ENCODE measurements around the gene NR4A3.
"Not testable (repeated sequence)": the region's sequence is repeated elsewhere in the genome, so short reads cannot be mapped to it uniquely, and the experiment has no call there.

NR4A3 gene

DNA sequence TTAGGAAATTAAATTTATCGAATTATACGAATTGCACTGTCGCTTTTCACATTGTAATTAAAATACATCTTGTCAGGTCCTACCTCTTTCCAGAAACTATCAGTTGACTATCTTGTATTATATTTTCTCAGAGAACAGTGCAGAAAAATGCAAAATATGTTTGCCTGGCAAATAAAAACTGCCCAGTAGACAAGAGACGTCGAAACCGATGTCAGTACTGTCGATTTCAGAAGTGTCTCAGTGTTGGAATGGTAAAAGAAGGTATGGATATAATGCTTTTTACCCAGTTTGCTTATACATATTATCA lies 10.8 kb downstream of the NR4A3 start:
- in situ Hi-C loops (cut with HindIII; ENCODE audit: low sequenced_read_pairs) = no loop called here

DNA sequence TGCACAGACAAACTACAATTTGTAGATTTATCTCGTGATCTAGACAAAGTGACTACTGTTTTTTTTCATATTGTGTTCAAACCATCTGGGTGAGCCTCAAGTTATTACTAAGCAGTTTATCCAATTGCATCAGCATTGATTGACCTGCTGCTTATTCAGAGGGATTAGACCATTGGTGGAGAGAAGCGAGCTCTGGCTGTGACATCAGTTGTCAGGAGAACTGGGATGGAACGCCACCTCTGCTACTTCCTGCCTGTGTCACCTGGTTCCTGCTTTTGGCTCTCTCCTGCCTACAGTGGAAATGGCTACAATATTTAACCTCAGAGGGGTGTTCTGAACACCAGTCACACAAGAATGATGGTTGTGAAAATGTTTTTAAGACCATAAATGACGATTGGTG lies 12.1 kb downstream of the NR4A3 start:
- in situ Hi-C loops (cut with HindIII; ENCODE audit: low sequenced_read_pairs) = no loop called here

DNA sequence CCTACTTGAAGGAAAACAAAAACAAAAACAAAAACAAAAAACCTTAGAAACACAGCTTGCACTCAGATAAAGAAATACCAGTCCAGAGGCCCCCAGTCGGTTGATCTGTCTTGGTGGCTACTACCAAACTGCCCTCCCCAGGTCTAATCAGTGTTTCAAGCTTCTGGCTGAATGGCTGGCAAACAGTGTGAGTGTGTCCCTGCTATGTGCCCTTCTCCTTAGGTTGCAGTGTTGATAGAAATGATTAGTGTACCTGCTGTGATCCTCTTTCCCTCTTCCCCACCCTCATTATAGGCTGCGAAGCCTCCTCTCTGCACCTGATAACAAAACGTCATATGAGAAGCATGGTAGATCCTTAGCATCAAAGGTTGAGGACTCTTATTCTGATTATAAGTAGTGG lies 12.8 kb downstream of the NR4A3 start:
- in situ Hi-C loops (cut with HindIII; ENCODE audit: low sequenced_read_pairs) = no loop called here

DNA sequence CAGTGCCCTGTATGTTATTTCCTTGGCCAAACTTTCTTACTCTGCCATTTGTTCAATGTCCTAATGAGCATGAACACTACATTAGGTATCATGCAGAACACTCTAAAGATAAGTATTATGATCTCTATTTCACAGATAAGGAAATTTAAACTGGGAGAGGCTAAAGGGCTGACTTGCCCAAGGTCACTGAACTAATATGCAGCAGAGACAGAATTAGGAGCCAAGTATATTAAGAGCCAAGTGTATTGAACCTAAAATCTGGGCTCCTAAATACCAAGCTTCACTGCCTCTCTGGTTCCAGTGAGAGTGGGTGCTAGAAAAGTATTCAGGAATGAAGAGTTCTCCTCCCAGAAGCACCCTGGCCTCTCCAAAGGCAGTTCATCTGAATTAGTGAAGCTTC lies 13.5 kb downstream of the NR4A3 start:
- in situ Hi-C loops (cut with HindIII; ENCODE audit: low sequenced_read_pairs) = no loop called here

DNA sequence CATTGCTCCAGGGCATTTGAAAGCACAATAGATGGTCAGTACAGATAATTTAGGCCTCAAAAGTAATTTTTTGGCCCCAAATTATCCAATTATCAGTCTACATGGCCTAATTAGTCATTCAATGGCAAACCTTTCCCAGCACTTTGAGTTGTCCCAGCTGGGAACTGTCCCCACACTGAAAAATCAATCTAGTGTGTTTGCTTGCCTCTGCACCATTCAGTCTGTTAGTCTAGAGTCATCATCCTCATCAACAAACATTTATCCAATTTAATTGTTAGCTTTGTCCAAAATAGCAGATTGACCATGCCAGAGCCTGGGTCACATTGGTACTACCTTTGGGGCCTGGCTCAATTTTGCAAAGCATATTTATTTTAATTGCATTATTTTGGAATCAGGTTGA lies 13.9 kb downstream of the NR4A3 start:
- in situ Hi-C loops (cut with HindIII; ENCODE audit: low sequenced_read_pairs) = no loop called here

DNA sequence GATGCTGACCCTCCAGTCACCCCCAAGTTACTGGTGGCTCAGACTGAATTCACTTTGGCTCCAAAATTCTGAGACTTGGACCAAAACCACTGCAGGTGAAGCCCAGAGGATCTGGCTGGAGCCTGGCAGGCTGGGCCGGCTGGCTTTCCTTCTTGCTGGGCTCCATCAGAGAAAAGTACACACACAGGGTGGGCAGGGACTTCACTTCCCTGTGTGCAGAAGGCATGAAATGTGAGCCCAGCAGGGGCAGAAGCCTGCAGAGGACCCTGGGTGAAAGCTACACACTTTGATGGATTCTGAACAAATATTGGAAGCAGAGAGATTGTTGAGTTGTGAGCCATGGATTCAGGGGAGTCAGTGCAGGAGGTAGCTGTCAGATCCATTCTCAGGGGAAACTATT lies 18.4 kb downstream of the NR4A3 start:
- in situ Hi-C loops (cut with HindIII; ENCODE audit: low sequenced_read_pairs) = no loop called here

DNA sequence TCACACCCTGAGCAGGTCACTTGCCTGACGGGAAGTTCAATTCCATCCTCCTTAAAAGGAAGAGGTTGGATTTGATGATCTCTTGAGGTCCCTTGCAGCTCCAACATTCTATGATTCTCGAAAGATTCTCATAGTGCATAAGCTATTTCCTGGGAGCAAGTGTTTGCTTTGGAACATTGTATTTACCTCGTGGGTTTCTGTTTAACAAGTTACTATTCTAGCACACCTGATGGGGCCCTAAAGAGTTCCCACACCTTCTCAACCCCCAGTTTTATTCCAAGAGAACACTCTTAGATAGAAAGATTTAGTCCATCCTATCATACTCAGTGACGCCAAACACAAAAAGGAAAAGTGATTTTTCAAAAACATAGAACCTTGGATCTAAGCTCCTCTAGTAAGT lies 23.4 kb downstream of the NR4A3 start:
- in situ Hi-C loops (cut with HindIII; ENCODE audit: low sequenced_read_pairs) = no loop called here

DNA sequence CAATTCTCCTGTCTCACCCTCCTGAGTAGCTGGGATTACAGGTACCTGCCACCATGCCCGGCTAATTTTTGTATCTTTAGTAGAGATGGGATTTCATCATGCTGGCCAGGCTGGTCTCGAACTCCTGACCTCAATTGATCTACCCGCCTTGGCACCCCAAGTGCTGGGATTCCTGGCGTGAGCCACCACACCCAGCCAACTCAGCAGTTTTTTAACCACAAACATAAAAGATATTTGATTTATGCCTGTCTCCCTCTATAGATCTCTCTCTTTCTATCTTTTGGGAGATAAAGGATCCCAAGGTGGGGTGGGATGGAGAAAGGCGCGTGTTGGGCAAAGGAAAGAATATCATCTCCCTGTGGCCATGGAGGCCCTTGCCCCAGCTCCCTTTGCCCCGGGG lies 26.8 kb downstream of the NR4A3 start:
- in situ Hi-C loops (cut with HindIII; ENCODE audit: low sequenced_read_pairs) = no loop called here

DNA sequence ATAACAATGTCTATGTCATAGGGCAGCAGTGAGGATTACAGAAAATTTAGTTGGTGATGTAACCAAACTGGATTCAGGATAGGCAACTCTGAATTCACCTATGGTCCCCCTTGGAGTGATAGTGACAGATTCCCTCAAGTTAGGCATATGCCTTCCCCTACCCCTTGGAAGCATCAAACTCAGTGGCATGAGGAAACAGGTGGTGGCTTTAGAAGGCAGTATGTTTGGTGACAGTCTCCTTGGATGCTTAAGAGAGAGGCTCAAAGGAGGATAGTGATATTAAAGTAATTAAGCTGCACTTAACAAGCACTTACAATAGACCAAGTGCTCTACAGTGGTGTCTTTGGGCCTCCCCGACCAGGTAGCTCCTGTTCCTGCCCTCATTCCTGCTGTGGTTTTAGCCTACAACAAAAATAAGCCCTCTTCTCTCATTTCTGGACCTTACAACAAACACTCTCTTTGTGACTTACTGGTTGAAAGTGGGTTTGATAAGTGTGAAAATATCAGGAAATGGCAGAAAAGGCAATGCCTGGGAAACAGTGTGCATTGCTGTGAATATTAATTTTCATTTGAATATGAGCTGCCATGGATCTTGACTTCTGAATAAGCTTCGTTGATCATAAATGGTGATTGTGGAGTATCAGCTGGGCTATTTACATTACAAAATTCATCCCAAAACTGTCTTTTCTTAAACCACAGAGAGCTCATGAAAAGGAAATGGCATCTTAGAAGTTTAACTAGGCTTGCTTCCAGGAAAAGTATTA lies 29.2 kb downstream of the NR4A3 start:
- in situ Hi-C loops (cut with HindIII; ENCODE audit: low sequenced_read_pairs) = no loop called here

DNA sequence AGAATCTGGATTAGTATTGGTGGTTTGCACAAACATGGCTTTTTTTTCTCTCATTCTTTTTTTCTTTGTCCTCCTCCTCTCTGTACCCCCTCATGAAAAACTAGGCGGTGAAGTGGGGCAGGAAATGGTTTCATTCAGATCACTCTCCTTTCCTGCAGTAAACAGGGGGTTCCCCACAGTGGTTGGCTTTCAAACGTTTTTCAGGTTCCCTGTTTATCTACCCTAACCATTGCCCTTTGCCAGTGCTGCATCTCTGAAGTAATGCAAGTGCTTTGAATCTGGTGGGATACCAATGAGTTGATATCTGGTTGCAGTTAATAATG lies 29.8 kb downstream of the NR4A3 start:
- in situ Hi-C loops (cut with HindIII; ENCODE audit: low sequenced_read_pairs) = no loop called here

DNA sequence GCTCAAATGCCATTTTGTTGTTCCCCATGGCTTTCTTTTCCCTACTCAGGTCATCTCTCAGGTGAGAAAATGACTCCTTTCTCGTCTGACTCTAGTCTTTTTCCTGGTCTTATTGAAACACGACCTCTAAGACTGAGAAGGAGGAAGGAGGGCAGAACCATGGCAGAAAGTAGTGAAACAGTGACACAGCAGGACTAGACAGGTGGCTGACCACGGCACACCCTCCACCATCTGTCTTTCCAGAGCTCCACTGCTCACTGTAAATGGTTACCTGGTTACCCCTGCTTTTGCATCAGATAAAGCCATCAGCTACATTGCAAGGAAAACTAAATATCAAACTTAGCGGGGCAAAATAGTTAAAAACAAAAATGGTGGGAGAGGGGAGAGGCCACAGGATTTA lies 30.9 kb downstream of the NR4A3 start:
- in situ Hi-C loops (cut with HindIII; ENCODE audit: low sequenced_read_pairs) = no loop called here

DNA sequence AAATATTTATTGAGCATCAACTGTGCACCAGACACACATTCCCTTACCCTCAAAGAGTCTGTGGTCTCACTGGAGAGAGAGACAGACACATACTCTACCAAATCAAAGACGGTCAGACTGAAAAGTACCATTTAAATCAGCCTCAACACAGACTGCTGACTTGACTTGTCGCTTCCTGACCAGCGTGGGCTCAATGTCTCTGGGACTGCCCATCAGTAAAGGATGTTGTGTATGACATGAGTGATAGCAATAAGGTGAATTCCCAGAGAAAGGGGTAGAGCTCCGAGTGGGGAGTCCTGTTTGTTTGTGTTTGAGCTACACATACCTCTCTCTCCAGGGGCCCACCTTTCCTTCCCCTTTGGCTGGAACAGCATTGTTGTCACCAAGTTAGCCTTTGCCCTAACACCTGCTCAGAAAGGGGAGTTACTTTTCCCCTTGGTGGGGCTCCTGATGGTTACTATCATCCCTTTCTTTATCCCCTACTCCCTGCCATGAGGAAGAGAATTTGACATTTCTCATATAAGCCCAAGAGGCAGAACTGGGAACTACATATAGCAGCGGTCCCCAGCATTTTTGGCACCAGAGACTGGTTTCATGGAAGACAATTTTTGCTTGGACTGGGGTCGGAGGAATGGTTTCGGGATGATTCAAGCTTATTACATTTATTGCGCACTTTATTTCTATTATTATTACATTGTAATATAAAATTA lies 33.9 kb downstream of the NR4A3 start:
- in situ Hi-C loops (cut with HindIII; ENCODE audit: low sequenced_read_pairs) = no loop called here

DNA sequence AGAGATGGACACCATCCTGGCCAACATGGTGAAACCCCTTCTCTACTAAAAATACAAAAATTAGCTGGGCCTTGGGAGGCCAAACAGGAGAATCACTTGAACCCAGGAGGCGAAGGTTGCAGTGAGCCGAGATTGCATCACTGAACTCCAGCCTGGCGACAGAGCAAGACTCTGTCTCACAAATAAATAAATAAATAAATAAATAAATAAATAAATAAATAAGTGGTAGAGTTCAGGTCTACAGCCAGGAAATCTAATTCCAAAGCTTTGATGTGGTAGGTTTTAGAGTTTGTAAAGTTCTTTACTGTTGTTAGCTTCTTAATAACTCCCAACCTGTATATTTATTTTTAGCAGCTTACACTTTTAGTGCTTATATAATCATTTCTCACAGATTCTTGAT lies 35.9 kb downstream of the NR4A3 start:
- in situ Hi-C loops (cut with HindIII; ENCODE audit: low sequenced_read_pairs) = not testable (repeated sequence)

DNA sequence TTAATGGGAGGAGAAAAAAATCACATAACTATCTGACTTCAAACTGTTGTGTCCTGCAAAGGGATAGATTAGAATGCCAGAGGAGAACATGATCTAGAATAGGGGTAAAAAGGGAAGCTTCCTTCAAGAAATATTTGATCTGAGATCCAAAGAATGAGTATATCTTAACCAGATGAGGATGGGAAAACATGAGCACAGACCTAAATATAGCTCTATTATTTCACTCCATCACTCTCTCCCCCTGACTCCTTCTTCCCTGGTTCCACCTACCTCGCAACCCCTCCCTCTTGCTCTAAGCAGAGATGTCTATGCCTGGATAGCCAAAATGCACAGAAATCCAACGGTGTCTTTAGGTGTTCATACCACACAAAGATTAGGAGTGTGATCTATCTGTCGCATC lies 36.4 kb downstream of the NR4A3 start:
- in situ Hi-C loops (cut with HindIII; ENCODE audit: low sequenced_read_pairs) = no loop called here

DNA sequence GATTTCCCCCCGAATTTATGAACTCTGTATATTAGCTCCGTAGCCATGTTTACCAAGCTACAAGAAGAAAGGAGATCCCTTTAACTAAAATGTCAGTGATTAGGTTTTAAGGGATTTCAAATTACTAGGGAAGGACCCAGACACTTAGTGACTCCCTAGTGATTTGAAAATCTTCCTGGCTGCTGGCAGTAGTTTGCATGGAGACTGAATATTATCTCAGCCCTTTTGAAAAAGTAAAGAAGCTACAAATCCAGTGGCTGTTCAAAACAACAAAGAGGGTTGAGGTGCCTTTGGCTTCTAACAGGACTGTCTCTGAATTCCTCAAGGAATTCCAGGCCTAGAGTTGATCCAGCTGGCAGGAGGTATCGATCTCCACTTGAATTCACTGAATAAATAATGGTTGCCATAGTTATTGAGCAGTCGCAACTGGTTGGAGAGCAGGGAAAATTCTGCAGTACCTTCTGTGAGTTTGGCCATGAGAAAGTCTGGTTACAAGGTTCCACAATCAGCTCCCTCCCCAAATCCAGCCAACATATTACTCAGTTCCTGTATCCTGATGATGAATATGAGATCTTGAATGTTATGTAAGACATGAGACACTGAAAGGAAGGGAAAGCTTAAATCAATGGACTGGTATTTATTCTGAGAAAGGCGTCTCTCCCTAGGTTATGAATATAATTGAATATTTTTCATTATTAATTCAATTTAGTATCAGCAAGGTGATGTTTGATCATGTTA lies 37.7 kb downstream of the NR4A3 start:
- in situ Hi-C loops (cut with HindIII; ENCODE audit: low sequenced_read_pairs) = no loop called here

DNA sequence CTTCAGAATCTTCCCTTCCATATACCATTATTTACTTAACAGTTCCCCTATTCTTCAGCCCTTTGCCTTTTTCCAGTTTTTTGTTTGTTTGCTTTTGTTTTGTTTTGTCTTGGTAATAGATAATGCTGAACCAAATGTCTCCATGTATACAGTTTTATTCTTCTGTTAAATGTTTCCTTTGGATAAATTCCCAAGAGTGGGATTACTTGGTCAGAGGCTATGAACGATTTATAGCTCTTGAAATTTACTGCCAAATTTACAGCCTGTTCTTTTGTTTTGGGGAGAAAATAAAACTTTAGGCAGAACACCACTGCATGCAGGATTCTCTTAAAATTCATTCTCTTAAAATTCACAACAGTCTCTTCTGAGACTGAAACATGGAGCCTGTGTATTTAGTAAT lies 38.6 kb downstream of the NR4A3 start:
- in situ Hi-C loops (cut with HindIII; ENCODE audit: low sequenced_read_pairs) = no loop called here

DNA sequence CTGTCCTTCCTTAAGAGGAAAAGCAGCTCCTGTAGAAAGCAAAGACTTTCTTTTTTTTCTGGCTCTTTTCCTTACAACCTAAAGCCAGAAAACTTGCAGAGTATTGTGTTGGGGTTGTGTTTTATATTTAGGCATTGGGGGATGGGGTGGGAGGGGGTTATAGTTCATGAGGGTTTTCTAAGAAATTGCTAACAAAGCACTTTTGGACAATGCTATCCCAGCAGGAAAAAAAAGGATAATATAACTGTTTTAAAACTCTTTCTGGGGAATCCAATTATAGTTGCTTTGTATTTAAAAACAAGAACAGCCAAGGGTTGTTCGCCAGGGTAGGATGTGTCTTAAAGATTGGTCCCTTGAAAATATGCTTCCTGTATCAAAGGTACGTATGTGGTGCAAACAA lies 42.3 kb downstream of the NR4A3 start:
- in situ Hi-C loops (cut with HindIII; ENCODE audit: low sequenced_read_pairs) = no loop called here

DNA sequence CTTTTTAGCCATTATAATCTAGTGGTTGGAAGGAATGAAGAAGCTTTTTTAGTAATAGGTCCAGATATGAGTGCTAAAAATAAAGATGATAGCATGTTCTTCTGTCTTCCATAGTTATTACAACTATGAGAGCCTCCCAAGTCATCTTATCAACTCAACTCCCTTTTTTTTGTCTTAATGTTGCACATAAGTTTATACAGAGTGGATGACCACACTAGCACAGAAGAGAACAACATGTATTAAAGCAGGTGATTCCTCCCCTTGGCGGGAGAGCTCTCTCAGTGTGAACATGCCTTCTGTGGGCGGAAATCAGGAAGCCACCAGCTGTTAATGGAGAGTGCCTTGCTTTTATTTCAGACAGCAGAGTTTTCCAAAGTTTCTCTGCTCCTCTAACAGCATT lies 44.7 kb downstream of the NR4A3 start:
- in situ Hi-C loops (cut with HindIII; ENCODE audit: low sequenced_read_pairs) = no loop called here

DNA sequence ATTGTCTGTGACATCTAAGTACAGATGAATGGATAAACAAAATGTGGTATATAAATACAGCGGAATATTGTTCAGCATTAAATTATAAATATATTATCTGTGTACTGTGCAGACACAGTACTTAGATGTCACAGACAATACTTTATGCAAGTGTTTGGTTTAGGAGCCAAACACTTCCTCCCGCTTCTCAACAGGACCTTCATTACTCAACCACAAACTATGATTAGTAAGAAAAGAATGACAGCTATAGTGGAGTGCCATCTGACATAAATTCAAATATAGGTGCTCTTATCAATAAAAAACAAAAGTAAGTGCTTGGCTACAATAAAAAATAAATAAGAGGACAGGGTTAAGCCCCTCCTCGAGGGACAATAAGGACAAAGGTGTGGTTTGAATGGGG lies 45.9 kb downstream of the NR4A3 start:
- in situ Hi-C loops (cut with HindIII; ENCODE audit: low sequenced_read_pairs) = no loop called here

DNA sequence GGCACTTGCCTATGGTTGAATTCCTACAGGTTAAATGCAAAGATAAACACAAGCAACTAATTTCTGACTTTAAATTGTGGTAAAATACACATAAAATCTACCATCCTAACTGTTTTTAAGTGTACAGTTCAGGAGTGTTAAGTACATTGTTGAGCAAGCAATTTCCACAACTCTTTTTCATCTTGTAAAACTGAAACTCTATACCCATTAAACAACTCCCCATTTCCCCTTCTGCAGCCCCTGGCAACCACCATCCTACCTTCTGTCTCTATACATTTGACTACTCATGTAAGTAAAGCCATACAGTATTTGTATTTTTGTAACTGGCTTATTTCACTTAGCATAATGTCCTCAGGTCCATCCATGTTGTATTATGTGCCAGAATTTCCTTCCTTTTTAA lies 46.3 kb downstream of the NR4A3 start:
- in situ Hi-C loops (cut with HindIII; ENCODE audit: low sequenced_read_pairs) = no loop called here

DNA sequence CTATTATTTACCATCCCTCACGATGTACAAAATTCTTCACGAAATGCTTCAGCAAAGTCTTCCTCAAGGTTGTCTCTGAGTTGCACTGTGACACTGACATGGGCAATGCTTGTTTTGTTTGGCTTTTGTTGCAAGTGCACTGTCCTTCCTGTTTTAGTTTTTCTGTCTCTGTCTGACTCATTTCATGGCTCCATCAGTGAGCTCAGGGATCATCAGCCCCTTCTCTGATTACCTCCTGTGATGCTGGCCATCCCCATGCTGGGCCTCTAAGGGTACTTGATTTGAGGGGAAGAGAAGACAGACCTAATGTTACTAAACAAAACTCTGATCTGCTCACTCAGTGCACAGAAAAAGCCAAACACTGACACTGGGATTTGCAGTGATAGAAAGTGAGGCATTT lies 47.2 kb downstream of the NR4A3 start:
- in situ Hi-C loops (cut with HindIII; ENCODE audit: low sequenced_read_pairs) = no loop called here

DNA sequence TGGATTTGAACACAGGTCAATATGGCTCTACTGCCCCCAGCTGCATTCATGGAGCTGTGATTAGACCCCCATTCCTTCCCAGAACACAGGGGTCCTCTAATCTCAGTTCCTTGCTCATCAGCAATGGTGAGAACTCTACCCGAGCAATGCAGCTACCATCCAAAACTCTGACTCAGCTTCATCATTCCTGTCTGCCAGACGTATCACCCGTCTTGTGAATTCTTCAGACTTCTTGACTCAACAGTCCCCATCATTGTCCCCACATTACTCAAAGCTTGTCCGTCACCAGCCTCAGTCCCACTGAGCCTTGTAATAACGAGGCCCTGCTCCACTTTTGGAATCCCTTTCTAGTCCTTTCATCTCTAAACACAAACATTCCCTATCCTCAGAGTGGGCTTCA lies 48.4 kb downstream of the NR4A3 start:
- in situ Hi-C loops (cut with HindIII; ENCODE audit: low sequenced_read_pairs) = no loop called here

Data from endothelial cell of hepatic sinusoid (primary cell).